ENCODE results near the gene CMKLR1. TPM values are rescaled to one million over a fixed set of nuclear protein-coding genes. Genes with fewer than 3 reads are reported as not detected.

CMKLR1 gene
- total RNA-seq, 3 donors from 2014 or later (not counting 1 experiment from before 2014, with no cell fraction given): 40.7 to 99.1 (median 63.2) TPM

DNA sequence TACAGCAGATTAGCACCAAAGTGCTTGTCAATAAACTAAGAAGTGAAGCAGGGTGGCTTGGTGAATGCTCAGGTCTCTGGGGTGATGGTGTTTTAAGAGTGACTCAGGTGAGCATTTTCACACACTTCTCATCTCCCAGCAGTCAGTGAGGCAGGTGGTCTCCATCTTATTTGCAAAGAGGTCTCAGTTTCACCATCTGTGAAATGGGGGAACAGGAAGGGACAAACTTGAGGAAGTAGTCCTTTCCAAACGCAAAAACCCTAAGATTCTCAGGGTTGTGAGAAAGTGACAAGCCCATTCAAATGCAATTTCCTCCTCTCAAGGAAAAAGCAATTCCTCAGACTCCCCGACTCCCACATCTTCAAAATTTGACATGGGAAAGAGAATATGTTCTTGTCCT is 54.1 kb downstream of the CMKLR1 start:
- DNase-seq: no peak
- Histone ChIP-seq H3K9me3 (ENCODE audit: control insufficient read depth, insufficient read depth, low read length) (no peaks in the 10 kb centered on the region), H3K36me3 (ENCODE audit: control insufficient read depth, insufficient read depth, low read length) (peaks cover 2% of the 10 kb centered on the region), H3K27me3 (ENCODE audit: control insufficient read depth, insufficient read depth, low read length) (no peaks in the 10 kb centered on the region), H3K27ac (ENCODE audit: low read length) (no peak overlapping the region), H3K4me3 (ENCODE audit: low read length) (no peak overlapping the region), H3K4me1 (ENCODE audit: control insufficient read depth, insufficient read depth, low read length) (peaks cover 30% of the 10 kb centered on the region)
- H3K9me3 Mint-ChIP-seq: peaks cover 0 to 2% of the 10 kb centered on the region in 2 donors
- H3K27ac Mint-ChIP-seq: peak overlapping the region in 1 of 2 donors; percentile 82
- WGBS (ENCODE audit: insufficient coverage): 56% methylated on average over 2 of the region's 2 CpGs
- H3K4me3 Mint-ChIP-seq: peak overlapping the region; percentile 35
- peaks cover 58 to 75% of the 10 kb centered on the region in 2 donors for H3K4me1 Mint-ChIP-seq
- no peaks in the 10 kb centered on the region for H3K27me3 Mint-ChIP-seq (ENCODE audit: low read depth in 2 of 2)
- no peak for ATAC-seq
- TF ChIP-seq, protein P1, sequence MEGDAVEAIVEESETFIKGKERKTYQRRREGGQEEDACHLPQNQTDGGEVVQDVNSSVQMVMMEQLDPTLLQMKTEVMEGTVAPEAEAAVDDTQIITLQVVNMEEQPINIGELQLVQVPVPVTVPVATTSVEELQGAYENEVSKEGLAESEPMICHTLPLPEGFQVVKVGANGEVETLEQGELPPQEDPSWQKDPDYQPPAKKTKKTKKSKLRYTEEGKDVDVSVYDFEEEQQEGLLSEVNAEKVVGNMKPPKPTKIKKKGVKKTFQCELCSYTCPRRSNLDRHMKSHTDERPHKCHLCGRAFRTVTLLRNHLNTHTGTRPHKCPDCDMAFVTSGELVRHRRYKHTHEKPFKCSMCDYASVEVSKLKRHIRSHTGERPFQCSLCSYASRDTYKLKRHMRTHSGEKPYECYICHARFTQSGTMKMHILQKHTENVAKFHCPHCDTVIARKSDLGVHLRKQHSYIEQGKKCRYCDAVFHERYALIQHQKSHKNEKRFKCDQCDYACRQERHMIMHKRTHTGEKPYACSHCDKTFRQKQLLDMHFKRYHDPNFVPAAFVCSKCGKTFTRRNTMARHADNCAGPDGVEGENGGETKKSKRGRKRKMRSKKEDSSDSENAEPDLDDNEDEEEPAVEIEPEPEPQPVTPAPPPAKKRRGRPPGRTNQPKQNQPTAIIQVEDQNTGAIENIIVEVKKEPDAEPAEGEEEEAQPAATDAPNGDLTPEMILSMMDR (IDR thresholded peaks at IDR 0.05): no peak
- H3K36me3 Mint-ChIP-seq: no peaks in the 10 kb centered on the region
- intact Hi-C loops (cut with micrococcal nuclease): loop anchor here (10.0 kb wide), 1 partner anchor 50 kb away; the partner anchor contains the start of gene CMKLR1

- peaks cover 2% of the 10 kb centered on the region for H3K36me3 ChIP-seq (ENCODE audit: control insufficient read depth, insufficient read depth, low read length)
- no peak overlapping the region for H3K27ac ChIP-seq (ENCODE audit: low read length)
- Mint-ChIP-seq H3K36me3 (no peaks in the 10 kb centered on the region), H3K4me1 (peaks cover 60 to 68% of the 10 kb centered on the region in 2 donors), H3K4me3 (peak overlapping the region; percentile 81), H3K27me3 (ENCODE audit: low read depth in 2 of 2) (no peaks in the 10 kb centered on the region), H3K9me3 (peaks cover 0 to 2% of the 10 kb centered on the region in 2 donors), H3K27ac (peak overlapping the region; percentile 73 to 82)
- H3K4me1 ChIP-seq (ENCODE audit: control insufficient read depth, insufficient read depth, low read length): peaks cover 30% of the 10 kb centered on the region
- TF ChIP-seq, protein P1 (IDR thresholded peaks at IDR 0.05): no peak
- H3K27me3 ChIP-seq (ENCODE audit: control insufficient read depth, insufficient read depth, low read length): no peaks in the 10 kb centered on the region
- intact Hi-C loops (cut with micrococcal nuclease): loop anchor here (10.0 kb wide), 1 partner anchor 51 kb away; the partner anchor contains the start of gene CMKLR1
- H3K9me3 ChIP-seq (ENCODE audit: control insufficient read depth, insufficient read depth, low read length): no peaks in the 10 kb centered on the region
- WGBS (ENCODE audit: insufficient coverage): 71% methylated on average over 7 of the region's 7 CpGs
- ATAC-seq: no peak
- H3K4me3 ChIP-seq (ENCODE audit: low read length): no peak overlapping the region
- no peak for DNase-seq
Observed at GRCh38 chr12:108284163-108284562, 54.9 kb downstream of the CMKLR1 start.

- H3K36me3 Mint-ChIP-seq: no peaks in the 10 kb centered on the region
- H3K27me3 Mint-ChIP-seq (ENCODE audit: low read depth in 2 of 2): no peaks in the 10 kb centered on the region
- ATAC-seq (peak in 2 of 3 donors; percentile 24 to 66), DNase-seq (no peak)
- H3K9me3 Mint-ChIP-seq: peaks cover 0 to 2% of the 10 kb centered on the region in 2 donors
- H3K4me1 ChIP-seq (ENCODE audit: control insufficient read depth, insufficient read depth, low read length): peaks cover 30% of the 10 kb centered on the region
- peaks cover 57 to 71% of the 10 kb centered on the region in 2 donors for H3K4me1 Mint-ChIP-seq
- H3K9me3 ChIP-seq (ENCODE audit: control insufficient read depth, insufficient read depth, low read length): no peaks in the 10 kb centered on the region
- H3K27me3 ChIP-seq (ENCODE audit: control insufficient read depth, insufficient read depth, low read length): no peaks in the 10 kb centered on the region
- H3K27ac Mint-ChIP-seq: peak overlapping the region; percentile 73 to 82
- peak overlapping the region; percentile 81 for H3K4me3 Mint-ChIP-seq
- WGBS (ENCODE audit: insufficient coverage): 2% methylated on average over 3 of the region's 3 CpGs
- no peaks in the 10 kb centered on the region for H3K36me3 ChIP-seq (ENCODE audit: control insufficient read depth, insufficient read depth, low read length)
- H3K4me3 ChIP-seq (ENCODE audit: low read length): no peak overlapping the region
- no peak overlapping the region for H3K27ac ChIP-seq (ENCODE audit: low read length)
- intact Hi-C loops (cut with micrococcal nuclease): loop anchor here (10.0 kb wide), 1 partner anchor 52 kb away; the partner anchor contains the start of gene CMKLR1
- TF ChIP-seq, protein P1 (IDR thresholded peaks at IDR 0.05): no peak
Observed at GRCh38 chr12:108282676-108283075, 56.4 kb downstream of the CMKLR1 start.

DNA sequence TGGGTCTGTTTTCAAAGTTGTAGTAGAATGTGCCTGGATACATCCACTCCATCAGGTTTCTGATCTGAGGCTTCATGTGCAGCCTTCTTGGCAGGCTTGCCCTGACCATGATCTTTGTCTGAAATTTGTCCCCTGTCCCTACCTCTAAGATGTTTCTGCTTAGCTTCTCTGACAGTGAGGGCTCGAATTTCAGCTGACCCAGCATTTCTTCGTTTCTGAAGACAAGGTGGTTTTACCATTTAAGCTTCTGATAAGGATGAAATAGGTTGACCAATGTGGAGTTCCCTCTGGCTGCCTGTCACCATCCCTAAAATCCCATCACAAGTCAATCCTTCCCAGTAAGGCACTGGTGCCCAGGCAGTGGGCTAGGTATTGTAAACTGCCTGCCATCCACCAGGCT is 57.0 kb downstream of the CMKLR1 start:
- Histone ChIP-seq H3K27ac (ENCODE audit: low read length) (no peak overlapping the region), H3K4me3 (ENCODE audit: low read length) (no peak overlapping the region), H3K36me3 (ENCODE audit: control insufficient read depth, insufficient read depth, low read length) (no peaks in the 10 kb centered on the region), H3K9me3 (ENCODE audit: control insufficient read depth, insufficient read depth, low read length) (no peaks in the 10 kb centered on the region), H3K4me1 (ENCODE audit: control insufficient read depth, insufficient read depth, low read length) (peaks cover 30% of the 10 kb centered on the region), H3K27me3 (ENCODE audit: control insufficient read depth, insufficient read depth, low read length) (no peaks in the 10 kb centered on the region)
- 49% methylated on average over 2 of the region's 2 CpGs for WGBS (ENCODE audit: insufficient coverage)
- H3K4me1 Mint-ChIP-seq: peaks cover 62 to 70% of the 10 kb centered on the region in 2 donors
- TF ChIP-seq, protein P1 (IDR thresholded peaks at IDR 0.05): no peak
- intact Hi-C loops (cut with micrococcal nuclease): loop anchor here (10.0 kb wide), 1 partner anchor 53 kb away; the partner anchor contains the start of gene CMKLR1
- no peaks in the 10 kb centered on the region for H3K27me3 Mint-ChIP-seq (ENCODE audit: low read depth in 2 of 2)
- H3K9me3 Mint-ChIP-seq: peaks cover 0 to 2% of the 10 kb centered on the region in 2 donors
- peak overlapping the region; percentile 73 to 82 for H3K27ac Mint-ChIP-seq
- DNase-seq (no peak), ATAC-seq (no peak)
- H3K4me3 Mint-ChIP-seq: peak overlapping the region; percentile 81
- H3K36me3 Mint-ChIP-seq: no peaks in the 10 kb centered on the region
